Activated CD8-positive, alpha-beta T cell treated with anti-CD3 and anti-CD28 coated beads, Interleukin-2, amount 10 ng/mL, durations not matched to agents 7 days and 5 days (primary cell): Measurements from ENCODE around the gene FNIP1. TPM values are rescaled to one million over a fixed set of nuclear protein-coding genes. Genes with fewer than 3 reads are reported as not detected.
"Not testable (repeated sequence)": the region's sequence is repeated elsewhere in the genome, so short reads cannot be mapped to it uniquely, and the experiment has no call there.

Experiments used
- ATAC-seq: fragments of 150-1000 bp; cut with Tn5 transposase; one replicate; pipeline ENCODE4 v1.10.0; 2021; ENCODE audit warnings: moderate library complexity
- CTCF ChIA-PET: fragments of 350-600 bp; sonication (Branson Sonifier 250); formaldehyde crosslinking; loops from one replicate; lab custom pipeline; 2021; ENCODE audit warnings: antibody characterized with exemption; lab: Charles Lee
- POLR2A ChIA-PET: fragments of 350-600 bp; sonication (Branson Sonifier 250); formaldehyde crosslinking; loops from one replicate; lab custom pipeline; 2021; ENCODE audit warnings: antibody characterized with exemption; lab: Charles Lee
- DNase-seq: peaks from one replicate; pipeline ENCODE4 v3.0.0-alpha.2; 2020
- H3K27ac Mint-ChIP-seq: one replicate; pipeline ENCODE4 v1.8.0; 2021; ENCODE audit warnings: mild to moderate bottlenecking, mixed read lengths
- H3K27me3 Mint-ChIP-seq: one replicate; pipeline ENCODE4 v1.8.0; 2021; ENCODE audit warnings: low read depth, mixed read lengths
- H3K36me3 Mint-ChIP-seq: one replicate; pipeline ENCODE4 v1.8.0; 2021; ENCODE audit warnings: low read depth, mixed read lengths
- H3K4me1 Mint-ChIP-seq: one replicate; pipeline ENCODE4 v1.8.0; 2021; ENCODE audit warnings: low read depth, mixed read lengths
- H3K4me3 Mint-ChIP-seq: one replicate; pipeline ENCODE4 v1.8.0; 2021; ENCODE audit warnings: mild to moderate bottlenecking, mixed read lengths
- H3K9me3 Mint-ChIP-seq: one replicate; pipeline ENCODE4 v1.8.0; 2022; ENCODE audit warnings: mixed read lengths; ENCODE audit not compliant: insufficient read depth
- total RNA-seq, 2 experiments: library from RNA; stranded (reverse); gene quantifications; one replicate each; pipeline ENCODE4 v1.2.3, GENCODE V29; 2021

FNIP1 gene
- total RNA-seq, 2 experiments from 2014 or later, result 25.5 to 26.7 TPM

DNA sequence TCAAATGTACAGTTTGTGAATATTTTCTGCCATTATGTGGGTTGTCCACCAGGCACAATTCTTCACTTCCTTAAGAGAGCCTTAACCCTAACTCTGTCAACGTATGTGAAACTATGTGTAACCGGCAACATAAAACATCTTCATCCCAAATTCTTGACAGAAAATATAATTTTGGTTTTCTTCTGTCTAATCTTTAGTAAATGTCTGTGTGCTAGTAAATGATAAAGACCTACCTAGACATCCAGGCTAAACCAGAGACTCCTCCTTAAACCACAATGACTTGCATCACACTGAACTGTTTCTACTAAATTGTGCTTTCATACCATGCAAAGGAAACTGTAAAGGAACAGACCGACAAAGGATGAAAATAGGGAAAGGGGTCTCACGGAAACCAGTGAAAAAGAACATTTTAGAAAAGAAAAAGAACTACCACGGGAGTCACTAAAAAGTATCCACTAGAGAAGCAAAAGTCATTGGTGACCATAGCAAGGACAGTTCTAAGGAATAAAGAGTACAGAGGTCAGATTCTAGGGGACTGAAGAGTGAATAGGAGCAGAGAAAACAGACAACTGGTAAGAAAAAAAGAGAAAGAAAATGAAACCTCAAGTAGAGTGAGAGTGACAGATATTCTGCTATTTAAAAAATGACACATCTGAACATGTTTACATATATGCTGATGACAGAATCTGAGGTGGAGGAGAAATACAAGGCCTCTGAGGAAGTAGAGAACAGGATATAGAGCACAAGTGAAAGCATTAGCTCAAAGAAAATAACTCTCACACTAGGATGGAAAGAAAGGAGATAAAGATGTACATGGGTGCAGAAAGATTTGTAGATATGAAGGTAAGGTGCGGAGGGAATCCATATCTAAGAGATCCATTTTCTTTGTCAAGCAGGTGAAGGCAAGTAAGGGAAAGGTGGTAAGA is 49.4 kb downstream of the FNIP1 start:
- H3K27me3 Mint-ChIP-seq, result no peaks in the 10 kb centered on the region
- peaks cover 39% of the 10 kb centered on the region for H3K36me3 Mint-ChIP-seq
- ChIA-PET CTCF (interaction anchor here (1.0 to 1.3 kb wide), 2 partner anchors 38 to 158 kb away, joined by 3 to 4 read pairs; no protein-coding TSS in a partner anchor), POLR2A (interaction anchor here (1.0 to 1.3 kb wide), 2 partner anchors 49 to 50 kb away, joined by 3 to 4 read pairs; partner anchors contain the start of gene FNIP1)
- no peaks in the 10 kb centered on the region for H3K9me3 Mint-ChIP-seq
- peaks cover 35% of the 10 kb centered on the region for H3K4me1 Mint-ChIP-seq
- ATAC-seq, result peak; percentile 84
- H3K4me3 Mint-ChIP-seq, result peak overlapping the region; percentile 64
- peak; percentile 37 for DNase-seq
- H3K27ac Mint-ChIP-seq, result peak overlapping the region; percentile 90

DNA sequence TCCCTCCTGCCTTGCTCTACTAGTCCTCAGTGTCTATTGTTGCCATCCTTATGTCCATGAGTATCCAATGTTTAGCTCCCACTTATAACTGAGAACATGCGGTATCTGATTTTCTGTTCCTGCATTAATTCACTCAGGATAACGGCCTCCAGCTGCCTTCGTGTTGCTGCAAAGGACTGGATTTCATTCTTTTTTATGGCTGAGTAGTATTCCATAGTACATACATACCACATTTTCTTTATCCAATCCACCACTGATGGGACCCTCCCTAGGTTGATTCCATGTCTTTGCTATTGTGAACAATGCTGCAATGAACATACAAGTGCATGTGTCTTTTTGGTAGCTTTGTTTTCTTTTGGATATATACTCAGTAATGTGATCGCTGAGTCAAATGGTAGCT is 50.4 kb downstream of the FNIP1 start:
- ATAC-seq, result no peak
- Mint-ChIP-seq H3K27ac (no peak overlapping the region), H3K9me3 (no peaks in the 10 kb centered on the region), H3K4me3 (no peak overlapping the region), H3K36me3 (peaks cover 38% of the 10 kb centered on the region), H3K4me1 (peaks cover 35% of the 10 kb centered on the region), H3K27me3 (no peaks in the 10 kb centered on the region)
- POLR2A ChIA-PET, result interaction anchor here (0.5 to 1.0 kb wide), 2 partner anchors 51 to 739 kb away, joined by 3 read pairs; partner anchors contain the start of gene FNIP1
- no peak for DNase-seq
- CTCF ChIA-PET, result no interaction called here

DNA sequence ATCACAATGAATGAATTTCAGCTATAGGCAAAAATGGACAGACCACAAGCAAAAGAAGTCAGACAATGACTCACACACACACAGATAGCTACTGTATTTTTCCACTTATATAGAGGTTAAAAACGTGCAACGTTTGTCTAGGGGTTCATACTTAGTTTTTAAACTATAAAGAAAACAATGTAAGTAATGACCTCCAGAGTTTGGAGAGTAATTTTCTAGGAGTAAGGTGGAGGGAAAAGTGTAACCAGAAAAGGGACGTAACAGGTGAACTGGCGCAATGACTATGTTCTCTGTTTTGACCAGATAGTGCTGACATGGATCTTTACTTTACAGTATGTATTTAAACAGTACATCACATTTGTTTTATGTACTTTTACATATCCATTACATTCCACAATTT is 51.1 kb downstream of the FNIP1 start:
- POLR2A ChIA-PET, result no interaction called here
- CTCF ChIA-PET, result no interaction called here
- H3K4me3 Mint-ChIP-seq, result no peak overlapping the region
- ATAC-seq (no peak), DNase-seq (no peak)
- peaks cover 35% of the 10 kb centered on the region for H3K4me1 Mint-ChIP-seq
- H3K36me3 Mint-ChIP-seq, result peaks cover 44% of the 10 kb centered on the region
- no peaks in the 10 kb centered on the region for H3K27me3 Mint-ChIP-seq
- H3K27ac Mint-ChIP-seq, result peak overlapping the region; percentile 13
- H3K9me3 Mint-ChIP-seq, result no peaks in the 10 kb centered on the region

DNA sequence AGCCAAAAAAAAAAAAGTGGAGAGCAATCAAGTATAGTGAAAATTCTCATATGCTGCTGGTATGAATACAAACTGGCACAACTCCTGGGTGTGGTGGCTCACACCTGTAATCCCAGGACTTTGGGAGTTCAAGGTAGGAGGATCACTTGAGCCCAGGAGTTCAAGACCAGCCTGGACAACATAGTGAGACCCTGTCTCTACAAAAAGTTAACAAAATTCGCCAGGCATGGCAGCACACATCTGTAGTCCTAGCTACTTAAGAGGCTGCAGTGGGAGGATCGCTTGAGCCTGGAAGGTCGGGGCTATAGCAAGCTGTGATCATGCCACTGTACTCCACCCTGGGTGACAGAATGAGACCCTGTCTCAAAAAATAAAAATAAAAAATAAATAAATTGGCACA is 51.7 kb downstream of the FNIP1 start:
- no peaks in the 10 kb centered on the region for H3K27me3 Mint-ChIP-seq
- H3K4me3 Mint-ChIP-seq, result no peak overlapping the region
- peaks cover 47% of the 10 kb centered on the region for H3K36me3 Mint-ChIP-seq
- H3K4me1 Mint-ChIP-seq, result peaks cover 35% of the 10 kb centered on the region
- no peak overlapping the region for H3K27ac Mint-ChIP-seq
- POLR2A ChIA-PET, result interaction anchor here (0.5 to 0.6 kb wide), 2 partner anchors 70 to 523 kb away, joined by 3 read pairs; no protein-coding TSS in a partner anchor
- CTCF ChIA-PET, result no interaction called here
- H3K9me3 Mint-ChIP-seq, result no peaks in the 10 kb centered on the region
- DNase-seq (no peak), ATAC-seq (no peak)

DNA sequence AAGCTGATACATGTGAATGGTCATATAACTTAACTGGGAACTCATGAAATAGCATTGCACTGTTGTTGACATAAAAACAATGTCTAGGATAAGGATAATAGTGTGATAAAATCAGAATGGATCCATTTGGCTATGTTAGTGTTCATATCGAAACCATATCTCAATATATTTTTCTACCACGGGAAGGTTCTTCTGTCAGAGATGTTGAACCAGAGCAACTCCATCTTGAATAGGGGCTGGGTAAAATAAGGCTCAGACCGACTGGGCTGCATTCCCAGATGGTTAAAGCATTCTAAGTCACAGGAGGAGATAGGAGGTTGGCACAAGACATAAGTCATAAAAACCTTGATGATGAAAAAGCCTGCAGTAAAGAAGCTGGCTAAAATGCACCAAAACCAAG is 56.3 kb downstream of the FNIP1 start:
- Mint-ChIP-seq H3K27me3 (no peaks in the 10 kb centered on the region), H3K27ac (no peak overlapping the region), H3K4me3 (no peak overlapping the region), H3K4me1 (peaks cover under 1% of the 10 kb centered on the region), H3K36me3 (peaks cover 54% of the 10 kb centered on the region), H3K9me3 (no peaks in the 10 kb centered on the region)
- no peak for ATAC-seq
- DNase-seq, result no peak
- CTCF ChIA-PET, result no interaction called here
- POLR2A ChIA-PET, result no interaction called here

DNA sequence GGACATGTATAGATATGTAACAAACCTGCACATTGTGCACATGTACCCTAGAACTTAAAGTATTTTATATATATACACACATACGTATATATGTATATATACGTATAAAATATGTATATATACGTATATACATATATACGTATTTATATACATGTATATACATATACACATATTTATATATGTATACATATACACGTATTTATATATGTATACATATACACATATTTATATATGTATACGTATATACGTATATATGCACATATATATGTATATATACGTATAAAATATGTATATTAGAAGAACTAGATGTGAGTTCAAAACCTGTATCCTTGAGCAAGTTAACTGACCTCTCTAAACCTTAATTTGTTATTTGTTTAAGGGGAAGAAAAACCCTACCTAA is 61.4 kb downstream of the FNIP1 start:
- POLR2A ChIA-PET, result no interaction called here
- ATAC-seq, result no peak
- no peak overlapping the region for H3K4me3 Mint-ChIP-seq
- no peak overlapping the region for H3K27ac Mint-ChIP-seq
- no peaks in the 10 kb centered on the region for H3K4me1 Mint-ChIP-seq
- no peak for DNase-seq
- CTCF ChIA-PET, result no interaction called here
- no peaks in the 10 kb centered on the region for H3K27me3 Mint-ChIP-seq
- peaks cover 50% of the 10 kb centered on the region for H3K36me3 Mint-ChIP-seq
- peaks cover 5% of the 10 kb centered on the region for H3K9me3 Mint-ChIP-seq

DNA sequence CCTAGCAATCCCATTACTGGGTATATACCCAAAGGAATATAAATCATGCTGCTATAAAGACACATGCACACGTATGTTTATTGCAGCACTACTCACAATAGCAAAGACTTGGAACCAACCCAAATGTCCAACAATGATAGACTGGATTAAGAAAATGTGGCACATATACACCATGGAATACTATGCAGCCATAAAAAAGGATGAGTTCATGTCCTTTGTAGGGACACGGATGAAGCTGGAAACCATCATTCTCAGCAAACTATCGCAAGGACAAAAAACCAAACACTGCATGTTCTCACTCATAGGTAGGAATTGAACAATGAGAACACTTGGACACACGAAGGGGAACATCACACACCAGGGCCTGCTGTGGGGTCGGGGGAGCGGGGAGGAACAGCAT is 61.9 kb downstream of the FNIP1 start:
- CTCF ChIA-PET, H3K4me1 Mint-ChIP-seq, DNase-seq, H3K27me3 Mint-ChIP-seq, H3K9me3 Mint-ChIP-seq, H3K27ac Mint-ChIP-seq, H3K4me3 Mint-ChIP-seq, ATAC-seq, POLR2A ChIA-PET: not testable (repeated sequence)
- H3K36me3 Mint-ChIP-seq, result peaks cover 49% of the 10 kb centered on the region

DNA sequence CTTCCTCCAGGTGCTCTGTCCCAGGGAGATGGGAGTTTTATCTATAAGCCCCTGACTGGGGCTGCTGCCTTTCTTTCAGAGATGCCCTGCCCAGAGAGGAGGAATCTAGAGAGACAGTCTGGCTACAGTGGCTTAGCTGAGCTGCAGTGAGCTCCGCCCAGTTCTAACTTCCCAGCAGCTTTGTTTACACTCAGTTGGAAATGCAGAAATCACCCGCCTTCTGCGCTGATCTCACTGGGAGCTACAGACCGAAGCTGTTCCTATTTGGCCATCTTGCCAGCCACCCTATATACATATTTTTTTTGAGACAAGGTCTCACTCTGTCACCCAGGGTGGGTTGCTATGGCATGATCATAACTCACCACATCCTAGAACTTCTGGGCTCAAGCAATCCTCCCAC is 67.5 kb downstream of the FNIP1 start:
- POLR2A ChIA-PET, H3K27me3 Mint-ChIP-seq, ATAC-seq, H3K27ac Mint-ChIP-seq, DNase-seq, H3K4me3 Mint-ChIP-seq, H3K4me1 Mint-ChIP-seq, CTCF ChIA-PET: not testable (repeated sequence)
- Mint-ChIP-seq H3K36me3 (peaks cover 72% of the 10 kb centered on the region), H3K9me3 (peaks cover 26% of the 10 kb centered on the region)

DNA sequence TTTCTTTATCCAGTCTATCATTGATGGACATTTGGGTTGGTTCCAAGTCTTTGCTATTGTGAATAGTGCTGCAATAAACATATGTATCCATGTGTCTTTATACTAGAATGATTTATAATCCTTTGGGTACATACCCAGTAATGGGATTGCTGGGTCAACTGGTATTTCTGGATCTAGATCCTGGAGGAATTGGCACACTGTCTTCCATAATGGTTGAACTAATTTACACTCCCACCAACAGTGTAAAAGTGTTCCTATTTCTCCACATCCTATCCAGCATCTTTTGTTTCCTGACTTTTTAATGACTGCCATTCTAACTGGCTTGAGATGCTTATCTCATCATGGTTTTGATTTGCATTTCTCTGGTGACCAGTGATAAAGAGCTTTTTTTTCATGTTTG is 72.7 kb downstream of the FNIP1 start:
- POLR2A ChIA-PET, H3K27ac Mint-ChIP-seq, H3K27me3 Mint-ChIP-seq, DNase-seq, CTCF ChIA-PET, H3K4me1 Mint-ChIP-seq, H3K4me3 Mint-ChIP-seq, ATAC-seq: not testable (repeated sequence)
- H3K36me3 Mint-ChIP-seq, result peaks cover 70% of the 10 kb centered on the region
- peaks cover 21% of the 10 kb centered on the region for H3K9me3 Mint-ChIP-seq

DNA sequence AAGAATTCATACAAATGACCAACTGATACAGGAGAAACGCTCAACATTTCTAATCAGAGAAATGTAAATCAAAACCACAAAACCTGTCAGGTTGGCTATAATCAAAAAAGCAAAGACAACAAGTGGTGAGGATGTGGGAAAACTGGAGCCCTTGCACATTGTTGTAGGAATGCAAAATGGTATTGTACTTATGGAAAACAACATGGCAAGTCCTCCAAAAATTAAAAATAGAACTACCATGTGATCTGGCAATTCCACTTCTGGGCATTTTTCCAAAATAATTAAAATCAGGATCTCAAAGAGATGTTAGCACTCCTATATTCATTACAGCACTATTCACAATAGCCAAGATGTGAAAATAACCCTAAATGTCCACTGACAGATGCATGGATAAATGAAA is 76.1 kb downstream of the FNIP1 start:
- Mint-ChIP-seq H3K9me3 (no peaks in the 10 kb centered on the region), H3K36me3 (peaks cover 57% of the 10 kb centered on the region), H3K4me3 (no peak overlapping the region), H3K27me3 (no peaks in the 10 kb centered on the region), H3K4me1 (peaks cover 8% of the 10 kb centered on the region), H3K27ac (no peak overlapping the region)
- CTCF ChIA-PET, result no interaction called here
- DNase-seq (no peak), ATAC-seq (no peak)
- POLR2A ChIA-PET, result interaction anchor here (0.7 kb wide), 1 partner anchor 54 kb away, joined by 3 read pairs; no protein-coding TSS in a partner anchor

DNA sequence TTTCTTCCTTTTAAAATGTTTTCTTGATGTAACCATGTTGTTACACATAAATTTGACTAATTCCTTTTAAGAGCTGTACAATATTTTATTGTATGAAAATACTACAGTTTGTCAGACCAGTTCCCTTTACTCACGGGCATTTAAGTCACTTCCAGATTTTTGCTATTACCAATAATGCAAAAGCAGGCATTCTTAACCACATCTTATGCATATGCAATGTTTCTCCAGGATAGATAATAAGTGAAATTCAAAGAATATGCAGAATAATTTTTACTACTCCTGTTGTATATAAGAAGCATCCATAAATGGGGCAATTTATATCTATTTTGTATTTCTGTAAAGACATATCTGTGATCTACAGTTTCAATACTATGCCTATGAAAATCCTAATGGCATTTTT is 77.3 kb downstream of the FNIP1 start:
- H3K4me3 Mint-ChIP-seq, result no peak overlapping the region
- peaks cover 8% of the 10 kb centered on the region for H3K4me1 Mint-ChIP-seq
- DNase-seq (no peak), ATAC-seq (no peak)
- ChIA-PET CTCF (interaction anchor here (1.2 kb wide), 1 partner anchor 13 kb away, joined by 3 read pairs; no protein-coding TSS in a partner anchor), POLR2A (interaction anchor here (1.0 kb wide), 1 partner anchor 9 kb away, joined by 5 read pairs; no protein-coding TSS in a partner anchor)
- H3K27me3 Mint-ChIP-seq, result no peaks in the 10 kb centered on the region
- H3K27ac Mint-ChIP-seq, result no peak overlapping the region
- H3K9me3 Mint-ChIP-seq, result no peaks in the 10 kb centered on the region
- H3K36me3 Mint-ChIP-seq, result peaks cover 50% of the 10 kb centered on the region

DNA sequence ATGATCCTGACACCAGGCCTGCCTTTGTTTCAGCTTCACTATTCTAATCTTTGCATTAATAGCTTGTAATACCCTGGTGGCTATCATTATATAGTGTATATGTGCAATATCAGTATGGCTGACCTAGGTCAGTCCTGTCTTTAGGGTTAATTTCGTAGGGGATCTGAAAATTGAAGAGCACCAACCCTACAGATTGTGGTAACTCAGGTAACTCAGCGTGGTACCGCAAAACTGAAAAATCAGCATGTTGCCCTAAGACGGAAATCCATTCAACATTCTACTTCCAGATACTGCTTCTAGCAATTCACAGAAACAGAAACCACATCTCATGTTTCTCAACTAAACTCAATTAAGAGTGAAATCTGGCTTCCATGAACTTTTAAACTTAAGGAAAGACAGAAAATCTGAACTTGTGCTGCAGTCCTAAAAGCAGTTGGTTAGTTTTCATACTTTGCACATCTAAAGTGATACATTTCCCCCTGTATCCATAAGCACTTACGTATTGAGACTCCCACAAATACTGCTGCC is 78.3 kb downstream of the FNIP1 start:
- Mint-ChIP-seq H3K36me3 (peaks cover 51% of the 10 kb centered on the region), H3K9me3 (no peaks in the 10 kb centered on the region), H3K4me1 (peaks cover 8% of the 10 kb centered on the region), H3K27ac (peak overlapping the region; percentile 40), H3K4me3 (no peak overlapping the region), H3K27me3 (no peaks in the 10 kb centered on the region)
- ChIA-PET POLR2A (interaction anchor here (1.0 kb wide), 1 partner anchor 8 kb away, joined by 5 read pairs; no protein-coding TSS in a partner anchor), CTCF (interaction anchor here (1.2 to 1.4 kb wide), 2 partner anchors 14 to 130 kb away, joined by 3 read pairs; no protein-coding TSS in a partner anchor)
- ATAC-seq (no peak), DNase-seq (no peak)
